Thymus (tissue), 11 donors: Measurements from ENCODE around the gene RAD21L1. TPM values are rescaled to one million over a fixed set of nuclear protein-coding genes. Genes with fewer than 3 reads are reported as not detected.

Experiments used
- DNase-seq, 9 donors: peaks; one replicate each; pipeline ENCODE4 v3.0.0-alpha.2; 2013; ENCODE audit warnings: low spot score in 9 of 9, low read depth in 6 of 9, missing footprints in 1 of 9
- H3K27ac ChIP-seq, 2 donors: one replicate each; pipeline ENCODE4 v1.5.1; 2013; ENCODE audit warnings: control low read depth in 1 of 2, low read depth in 1 of 2, low read length in 1 of 2, mild to moderate bottlenecking in 1 of 2, moderate library complexity in 1 of 2
- H3K27me3 ChIP-seq, 2 donors: one replicate each; pipeline ENCODE4 v1.5.1; 2013; ENCODE audit warnings: low read length in 1 of 2; ENCODE audit not compliant: control insufficient read depth in 2 of 2, insufficient read depth in 1 of 2
- H3K36me3 ChIP-seq, 2 donors: one replicate each; pipeline ENCODE4 v1.5.1; 2013; ENCODE audit warnings: low read length in 1 of 2, mild to moderate bottlenecking in 1 of 2, moderate library complexity in 1 of 2; ENCODE audit not compliant: control insufficient read depth in 2 of 2, insufficient read depth in 2 of 2
- H3K4me1 ChIP-seq, 2 donors: one replicate each; pipeline ENCODE4 v1.5.1; 2013; ENCODE audit warnings: low read length in 2 of 2; ENCODE audit not compliant: control insufficient read depth in 2 of 2, insufficient read depth in 2 of 2
- H3K4me3 ChIP-seq, 2 donors: one replicate each; pipeline ENCODE4 v1.5.1; 2013; ENCODE audit warnings: low read length in 2 of 2, control low read depth in 1 of 2, mild to moderate bottlenecking in 1 of 2
- H3K9me3 ChIP-seq, 2 donors: one replicate each; pipeline ENCODE4 v1.5.1; 2013; ENCODE audit warnings: low read length in 1 of 2, mild to moderate bottlenecking in 1 of 2; ENCODE audit not compliant: control insufficient read depth in 2 of 2, insufficient read depth in 1 of 2
- WGBS: extraction: QIAGEN DNeasy Blood & Tissue Kit; methylation state at CpG from one replicate; pipeline ENCODE4 v1.1.7; 2013; 5-methylcytosine and 5-hydroxymethylcytosine counted together
- polyA plus RNA-seq: library from polyadenylated mRNA; stranded (reverse); fragments of 200-250 nt; gene quantifications from one replicate; pipeline ENCODE4 v1.2.3, GENCODE V29; 2013
- total RNA-seq: library from RNA; stranded (reverse); fragments of 120-200 nt; gene quantifications from one replicate; pipeline ENCODE4 v1.2.4, GENCODE V29; 2013
- donor health status: healthy.

RAD21L1 gene
- total and polyA plus RNA-seq, 2 donors = not detected

- H3K27ac ChIP-seq = no peak overlapping the region
- peaks cover 2 to 4% of the 10 kb centered on the region in 2 donors for H3K4me1 ChIP-seq
- H3K36me3 ChIP-seq = no peaks in the 10 kb centered on the region
- H3K9me3 ChIP-seq = peaks cover 0 to 7% of the 10 kb centered on the region in 2 donors
- no peak for DNase-seq
- H3K27me3 ChIP-seq = peaks cover 0 to 40% of the 10 kb centered on the region in 2 donors
- no peak overlapping the region for H3K4me3 ChIP-seq
- 97% methylated on average over 2 of the region's 2 CpGs for WGBS
Measured at GRCh38 chr20:1264727-1265126, 38.9 kb downstream of the RAD21L1 start.

- Histone ChIP-seq H3K4me3 (peak overlapping the region; percentile 34 to 74), H3K27ac (no peak overlapping the region), H3K27me3 (peaks cover 0 to 40% of the 10 kb centered on the region in 2 donors), H3K36me3 (no peaks in the 10 kb centered on the region), H3K4me1 (peaks cover 2 to 4% of the 10 kb centered on the region in 2 donors), H3K9me3 (peaks cover 0 to 7% of the 10 kb centered on the region in 2 donors)
- WGBS = 98% methylated on average over 4 of the region's 4 CpGs
- no peak for DNase-seq
Measured at GRCh38 chr20:1265226-1265915, 39.5 kb downstream of the RAD21L1 start.

GRCh38 chr20:1265916-1266166, 40.0 kb downstream of the RAD21L1 start:
- H3K27ac ChIP-seq = no peak overlapping the region
- WGBS = 11% methylated on average over 10 of the region's 10 CpGs
- peaks cover 2 to 4% of the 10 kb centered on the region in 2 donors for H3K4me1 ChIP-seq
- DNase-seq = no peak
- no peaks in the 10 kb centered on the region for H3K36me3 ChIP-seq
- H3K9me3 ChIP-seq = peaks cover 0 to 7% of the 10 kb centered on the region in 2 donors
- H3K27me3 ChIP-seq = peaks cover 0 to 40% of the 10 kb centered on the region in 2 donors
- H3K4me3 ChIP-seq = peak overlapping the region; percentile 34 to 74

- H3K27ac ChIP-seq = no peak within 1 kb of the TSS
- H3K27me3 ChIP-seq = peaks cover 0 to 40% of the 10 kb centered on the region in 2 donors
- DNase-seq = peak in 6 of 9 donors; percentile 24 to 67 (median 38)
- peaks cover 2 to 4% of the 10 kb centered on the region in 2 donors for H3K4me1 ChIP-seq
- no peaks in the 10 kb centered on the region for H3K36me3 ChIP-seq
- WGBS = under 1% methylated on average over 61 of the region's 61 CpGs
- peaks cover 0 to 7% of the 10 kb centered on the region in 2 donors for H3K9me3 ChIP-seq
- H3K4me3 ChIP-seq = peak within 1 kb of the TSS; percentile 34 to 74
Measured at GRCh38 chr20:1266167-1266973, 40.5 kb downstream of the RAD21L1 start, which contains the start of gene SNPH. TSS of gene SNPH (plus strand) at chr20:1266294. CDS start at chr20:1296240, 29,946 bp downstream.

- Histone ChIP-seq H3K9me3 (peaks cover 0 to 4% of the 10 kb centered on the region in 2 donors), H3K4me3 (no peak overlapping the region), H3K27me3 (peaks cover 0 to 37% of the 10 kb centered on the region in 2 donors), H3K4me1 (peaks cover 2 to 4% of the 10 kb centered on the region in 2 donors), H3K27ac (no peak overlapping the region), H3K36me3 (no peaks in the 10 kb centered on the region)
- DNase-seq = no peak
- WGBS = 94% methylated on average over 8 of the region's 8 CpGs
Measured at GRCh38 chr20:1267161-1267560, 41.3 kb downstream of the RAD21L1 start.

GRCh38 chr20:1267809-1268374, 42.0 kb downstream of the RAD21L1 start:
- Histone ChIP-seq H3K4me1 (peaks cover 2 to 6% of the 10 kb centered on the region in 2 donors), H3K36me3 (no peaks in the 10 kb centered on the region), H3K27ac (no peak overlapping the region), H3K4me3 (no peak overlapping the region), H3K27me3 (peaks cover 0 to 34% of the 10 kb centered on the region in 2 donors), H3K9me3 (peaks cover 0 to under 1% of the 10 kb centered on the region in 2 donors)
- no peak for DNase-seq
- WGBS = 98% methylated on average over 3 of the region's 3 CpGs

- Histone ChIP-seq H3K27me3 (peaks cover 0 to 31% of the 10 kb centered on the region in 2 donors), H3K27ac (no peak overlapping the region), H3K9me3 (no peaks in the 10 kb centered on the region), H3K4me1 (peaks cover 2 to 8% of the 10 kb centered on the region in 2 donors), H3K4me3 (no peak overlapping the region), H3K36me3 (no peaks in the 10 kb centered on the region)
- DNase-seq = no peak
- WGBS = 97% methylated on average over 8 of the region's 8 CpGs
Measured at GRCh38 chr20:1269235-1269634, 43.4 kb downstream of the RAD21L1 start.

- Histone ChIP-seq H3K27me3 (peaks cover 0 to 31% of the 10 kb centered on the region in 2 donors), H3K27ac (no peak overlapping the region), H3K4me3 (no peak overlapping the region), H3K9me3 (no peaks in the 10 kb centered on the region), H3K4me1 (peaks cover 2 to 8% of the 10 kb centered on the region in 2 donors), H3K36me3 (no peaks in the 10 kb centered on the region)
- WGBS = 98% methylated on average over 3 of the region's 3 CpGs
- DNase-seq = no peak
Measured at GRCh38 chr20:1269850-1270249, 44.0 kb downstream of the RAD21L1 start.
